Fibroblast of the aortic adventitia (primary cell): ENCODE measurements around the gene INF2. TPM values are rescaled to one million over a fixed set of nuclear protein-coding genes. Genes with fewer than 3 reads are reported as not detected.

Experiments
- DNase-seq: peaks from one replicate; pipeline ENCODE4 v3.0.0-alpha.2; 2010; ENCODE audit warnings: low read depth
- H3K4me3 ChIP-seq: 2 replicates; pipeline ENCODE4 v1.5.1; 2011; ENCODE audit warnings: low read depth, mild to moderate bottlenecking, control low read depth, low read length, moderate library complexity
- CTCF ChIP-seq: IDR thresholded peaks from 2 replicates; pipeline ENCODE4 v1.5.1; 2011; ENCODE audit warnings: mild to moderate bottlenecking, low read length, control low read depth, inconsistent platforms; ENCODE audit not compliant: insufficient read depth
- total RNA-seq: library from RNA; depleted of rRNA; stranded (reverse); fragments of >200 nt; gene quantifications from 2 replicates; pipeline ENCODE4 v1.2.3, GENCODE V29; 2012; ENCODE audit warnings: low replicate concordance

The INF2 gene
- total RNA-seq, 1 donor: 64.0 TPM

- no peak overlapping the region for H3K4me3 ChIP-seq
- no peak for DNase-seq
- TF ChIP-seq CTCF: no peak
Observed at GRCh38 chr14:104683653-104684448, 5.6 kb upstream of the INF2 start.

GRCh38 chr14:104684449-104684821 is 5.0 kb upstream of the INF2 start:
- no peak overlapping the region for H3K4me3 ChIP-seq
- no peak for DNase-seq
- TF ChIP-seq CTCF: no peak

- no peak for TF ChIP-seq CTCF
- no peak for DNase-seq
- H3K4me3 ChIP-seq: no peak overlapping the region
Observed at GRCh38 chr14:104685216-104685997, 4.0 kb upstream of the INF2 start.

- H3K4me3 ChIP-seq: no peak overlapping the region
- DNase-seq: no peak
- no peak for TF ChIP-seq CTCF
Observed at GRCh38 chr14:104685998-104686610, 3.3 kb upstream of the INF2 start.

GRCh38 chr14:104686624-104687517 is 2.5 kb upstream of the INF2 start:
- DNase-seq: no peak
- no peak overlapping the region for H3K4me3 ChIP-seq
- no peak for TF ChIP-seq CTCF
